Breast epithelium (tissue), 3 donors: ENCODE data around the gene PEBP1.

Experiments
- POLR2A ChIP-seq: fragments of 450-650 bp; IDR thresholded peaks from one replicate; pipeline ENCODE4 v1.6.1; 2016; ENCODE audit warnings: antibody characterized with exemption, mild to moderate bottlenecking, moderate library complexity
- POLR2AphosphoS5 ChIP-seq, 3 donors: sonication (generic); formaldehyde crosslinking; IDR thresholded peaks; one replicate each; pipeline ENCODE4 v1.6.1; 2017; ENCODE audit warnings: antibody characterized with exemption in 3 of 3
- TF ChIP-seq, protein P1 (sequence below), 3 donors: fragments of 450-650 bp; IDR thresholded peaks; one replicate each; pipeline ENCODE4 v1.5.1; 2016 to 2017; ENCODE audit warnings: antibody characterized with exemption in 3 of 3, mild to moderate bottlenecking in 3 of 3, moderate library complexity in 3 of 3

DNA sequence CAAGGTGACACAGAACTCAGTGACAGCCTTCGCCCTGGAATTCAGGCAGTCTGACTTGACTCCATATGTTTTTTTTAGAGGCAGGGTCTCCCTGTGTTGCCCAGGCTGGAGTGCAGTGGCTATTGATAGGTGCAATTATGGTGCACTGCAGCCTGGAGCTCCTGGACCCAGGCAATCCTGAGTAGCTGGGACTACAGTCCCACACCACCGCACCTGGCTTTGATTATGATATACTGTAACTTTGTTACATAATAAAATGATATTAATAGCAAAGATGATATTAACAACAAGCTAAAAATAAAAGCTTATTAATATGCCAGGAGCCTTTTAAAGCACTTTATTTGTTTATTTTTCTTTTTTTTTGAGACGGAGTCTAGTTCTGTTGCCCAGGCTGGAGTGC is 41.9 kb upstream of the PEBP1 start:
- TF ChIP-seq POLR2AphosphoS5 (IDR thresholded peaks at IDR 0.05): no peak
- TF ChIP-seq, protein P1, sequence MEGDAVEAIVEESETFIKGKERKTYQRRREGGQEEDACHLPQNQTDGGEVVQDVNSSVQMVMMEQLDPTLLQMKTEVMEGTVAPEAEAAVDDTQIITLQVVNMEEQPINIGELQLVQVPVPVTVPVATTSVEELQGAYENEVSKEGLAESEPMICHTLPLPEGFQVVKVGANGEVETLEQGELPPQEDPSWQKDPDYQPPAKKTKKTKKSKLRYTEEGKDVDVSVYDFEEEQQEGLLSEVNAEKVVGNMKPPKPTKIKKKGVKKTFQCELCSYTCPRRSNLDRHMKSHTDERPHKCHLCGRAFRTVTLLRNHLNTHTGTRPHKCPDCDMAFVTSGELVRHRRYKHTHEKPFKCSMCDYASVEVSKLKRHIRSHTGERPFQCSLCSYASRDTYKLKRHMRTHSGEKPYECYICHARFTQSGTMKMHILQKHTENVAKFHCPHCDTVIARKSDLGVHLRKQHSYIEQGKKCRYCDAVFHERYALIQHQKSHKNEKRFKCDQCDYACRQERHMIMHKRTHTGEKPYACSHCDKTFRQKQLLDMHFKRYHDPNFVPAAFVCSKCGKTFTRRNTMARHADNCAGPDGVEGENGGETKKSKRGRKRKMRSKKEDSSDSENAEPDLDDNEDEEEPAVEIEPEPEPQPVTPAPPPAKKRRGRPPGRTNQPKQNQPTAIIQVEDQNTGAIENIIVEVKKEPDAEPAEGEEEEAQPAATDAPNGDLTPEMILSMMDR (IDR thresholded peaks at IDR 0.05): no peak
- TF ChIP-seq POLR2A: no peak
